PFSK-1 (cell line): Measurements from ENCODE around the gene CMTM1.

ENCODE experiments used
- FOXP2 ChIP-seq: optimal IDR thresholded peaks from 2 replicates; pipeline ENCODE3; 2011; ENCODE audit warnings: borderline replicate concordance, control low read depth, inconsistent platforms; ENCODE audit not compliant: insufficient read depth; ENCODE audit errors: extremely low read length, extremely low read depth
- POLR2AphosphoS5 ChIP-seq: IDR thresholded peaks from 2 replicates; pipeline ENCODE4 v1.6.1; 2012; ENCODE audit warnings: low read depth, mild to moderate bottlenecking, control low read depth, low read length, moderate library complexity
- REST ChIP-seq, 2 experiments: IDR thresholded peaks; 2 replicates each; pipeline versions ENCODE4 v1.6.1 to v1.8.0; 2011 to 2012; ENCODE audit warnings: low read depth in 2 of 2, low read length in 2 of 2, control low read depth in 1 of 2, inconsistent platforms in 1 of 2, mild to moderate bottlenecking in 1 of 2, moderate library complexity in 1 of 2; ENCODE audit not compliant: insufficient read depth in 1 of 2
- SIN3A ChIP-seq: IDR thresholded peaks from 2 replicates; pipeline ENCODE4 v1.6.1; 2012; ENCODE audit warnings: mild to moderate bottlenecking, low read length, moderate library complexity, borderline replicate concordance; ENCODE audit not compliant: insufficient read depth
- TAF1 ChIP-seq: IDR thresholded peaks from 2 replicates; pipeline ENCODE4 v1.6.1; 2012; ENCODE audit warnings: low read length, control low read depth, borderline replicate concordance; ENCODE audit not compliant: insufficient read depth

- TF ChIP-seq REST (IDR thresholded peaks at IDR 0.05; ENCODE audit: insufficient read depth in 1 of 2, low read depth in 2 of 2, low read length in 2 of 2) (0 out of 4 replicates have a peak, but pooled peaks of 1 of the 2 experiments have one; percentile 51), TAF1 (peak; percentile 80; the same call in 1 of the 2 replicates), SIN3A (no peak), POLR2AphosphoS5 (peak; percentile 88), FOXP2 (no peak)
Observed at GRCh38 chr16:66552286-66553177, 13.7 kb upstream of the CMTM1 start, which contains the start of gene CKLF.
